ENCODE data around the gene ITGA5.

ITGA5 gene

DNA sequence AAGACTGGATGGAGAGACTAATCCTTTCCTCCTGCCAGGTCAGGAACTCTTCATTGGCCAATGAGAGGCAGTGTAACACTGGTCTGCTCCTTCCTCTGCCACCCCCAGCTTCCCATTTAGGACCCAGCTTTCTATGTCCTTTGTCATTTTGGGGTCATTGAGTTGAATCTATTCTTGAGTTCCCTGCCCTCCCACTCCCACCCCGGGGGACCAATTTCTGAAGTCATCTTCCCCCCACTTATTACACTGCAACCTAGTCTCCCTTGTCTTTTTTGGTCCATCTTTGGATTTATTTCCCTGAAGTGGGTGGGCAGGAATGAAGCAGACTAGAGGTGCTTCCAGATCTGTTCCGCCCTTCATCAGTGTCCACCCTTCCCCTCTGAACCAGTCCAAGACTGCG is 7.6 kb upstream of the ITGA5 start:
- TF ChIP-seq Cebpa-rat (IDR thresholded peaks at IDR 0.05) = no peak
- Histone ChIP-seq H3K9me3 (replicated peaks in 1 of 11) (peaks cover 0 to 7% (median 0%) of the 10 kb centered on the region in 11 experiments; a peak in 3 of 22 replicates), H3K4me3 (no peak overlapping the region), H3K27me3 (peaks cover 0 to 7% (median 0%) of the 10 kb centered on the region in 11 experiments; a peak in 1 of 22 replicates), H3K9ac (no peak overlapping the region), H3K4me1 (peaks cover 44 to 95% (median 74%) of the 10 kb centered on the region in 10 experiments), H3K4me2 (peak overlapping the region; percentile 69 to 95 (median 86); a peak in 19 of 22 replicates), H4K20me1 (no peaks in the 10 kb centered on the region), H3K36me3 (no peaks in the 10 kb centered on the region), H3K27ac (peak overlapping the region in 2 of 11 experiments; percentile 57 to 65; a peak in 2 of 22 replicates)

DNA sequence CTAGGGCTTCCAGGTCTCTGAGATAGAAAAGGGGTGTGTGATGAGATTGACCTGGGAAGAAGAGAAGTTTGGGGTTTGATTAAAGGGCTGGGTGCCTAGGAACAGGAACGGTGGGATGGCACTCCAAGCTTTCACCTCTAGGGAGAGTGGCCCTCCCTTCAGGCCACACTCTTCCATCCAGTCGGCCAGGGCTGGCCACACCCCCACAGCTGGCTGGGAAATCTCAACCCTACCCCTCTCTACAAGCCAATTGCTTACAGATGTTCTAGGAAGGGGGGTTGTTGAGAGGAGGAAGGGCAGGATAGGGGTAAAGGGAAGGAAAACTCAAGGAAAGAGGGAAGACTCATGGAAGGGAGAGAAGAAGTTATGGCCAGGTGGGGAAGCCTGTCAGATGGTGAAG is 6.6 kb upstream of the ITGA5 start:
- no peak overlapping the region for H3K27ac ChIP-seq
- H3K36me3 ChIP-seq = no peaks in the 10 kb centered on the region
- H3K4me2 ChIP-seq = peak overlapping the region in 7 of 11 experiments; percentile 5 to 86 (median 21); a peak in 9 of 22 replicates
- H3K4me1 ChIP-seq = peaks cover 54 to 95% (median 79%) of the 10 kb centered on the region in 10 experiments
- no peaks in the 10 kb centered on the region for H4K20me1 ChIP-seq
- H3K27me3 ChIP-seq = 0 out of 22 replicates have a peak, but pooled peaks cover 0 to 2% (median 0%) of the 10 kb centered on the region in 11 experiments
- H3K4me3 ChIP-seq = no peak overlapping the region
- no peak overlapping the region for H3K9ac ChIP-seq
- no peak for TF ChIP-seq Cebpa-rat (IDR thresholded peaks at IDR 0.05)
- peaks cover 0 to 7% (median 0%) of the 10 kb centered on the region in 11 experiments; a peak in 3 of 22 replicates for H3K9me3 ChIP-seq (replicated peaks in 1 of 11)

DNA sequence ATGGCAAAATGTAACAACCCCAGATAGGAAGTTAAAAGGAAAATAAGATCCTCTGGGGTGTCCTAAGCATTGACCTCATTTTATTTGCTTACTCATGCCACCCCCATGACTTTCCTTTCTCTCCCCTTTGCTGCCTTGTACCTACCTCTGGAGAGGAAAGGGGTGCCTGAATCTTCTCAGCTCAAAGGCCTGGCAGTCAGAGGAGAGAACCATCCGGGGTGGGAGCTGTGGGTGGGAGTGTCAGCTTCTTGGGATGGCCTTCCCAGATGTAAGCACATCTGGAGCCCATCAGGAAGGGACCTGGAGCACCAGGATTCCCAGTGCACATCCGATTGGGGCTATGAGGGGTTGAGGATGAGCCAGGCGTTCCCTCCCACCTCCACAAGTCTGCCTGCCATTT is 5.2 kb upstream of the ITGA5 start:
- peaks cover 0 to 7% (median 0%) of the 10 kb centered on the region in 11 experiments; a peak in 3 of 22 replicates for H3K9me3 ChIP-seq (replicated peaks in 1 of 11)
- H4K20me1 ChIP-seq = no peaks in the 10 kb centered on the region
- peak overlapping the region in 3 of 11 experiments; percentile 5 to 60 (median 6); a peak in 4 of 22 replicates for H3K27ac ChIP-seq
- no peak overlapping the region for H3K4me3 ChIP-seq
- no peak for TF ChIP-seq Cebpa-rat (IDR thresholded peaks at IDR 0.05)
- peaks cover 64 to 95% (median 87%) of the 10 kb centered on the region in 10 experiments for H3K4me1 ChIP-seq
- H3K4me2 ChIP-seq = peak overlapping the region in 6 of 11 experiments; percentile 71 to 100 (median 97); a peak in 12 of 22 replicates
- no peaks in the 10 kb centered on the region for H3K27me3 ChIP-seq
- no peaks in the 10 kb centered on the region for H3K36me3 ChIP-seq
- peak overlapping the region in 1 of 11 experiments; percentile 14; a peak in 1 of 22 replicates for H3K9ac ChIP-seq

GRCh38 chr12:54423816-54424150 is 4.7 kb upstream of the ITGA5 start:
- no peak overlapping the region for H3K4me3 ChIP-seq
- no peaks in the 10 kb centered on the region for H3K27me3 ChIP-seq
- H3K9me3 ChIP-seq (replicated peaks in 1 of 11) = peaks cover 0 to 7% (median 0%) of the 10 kb centered on the region in 11 experiments; a peak in 3 of 22 replicates
- H3K27ac ChIP-seq = peak overlapping the region in 6 of 11 experiments; percentile 1 to 60 (median 19); a peak in 5 of 22 replicates
- no peaks in the 10 kb centered on the region for H3K36me3 ChIP-seq
- peak overlapping the region in 2 of 11 experiments; percentile 14 to 41; a peak in 2 of 22 replicates for H3K9ac ChIP-seq
- peaks cover 60 to 90% (median 82%) of the 10 kb centered on the region in 10 experiments for H3K4me1 ChIP-seq
- no peaks in the 10 kb centered on the region for H4K20me1 ChIP-seq
- H3K4me2 ChIP-seq = peak overlapping the region in 8 of 11 experiments; percentile 43 to 100 (median 84); a peak in 14 of 22 replicates
- no peak for TF ChIP-seq Cebpa-rat (IDR thresholded peaks at IDR 0.05)

DNA sequence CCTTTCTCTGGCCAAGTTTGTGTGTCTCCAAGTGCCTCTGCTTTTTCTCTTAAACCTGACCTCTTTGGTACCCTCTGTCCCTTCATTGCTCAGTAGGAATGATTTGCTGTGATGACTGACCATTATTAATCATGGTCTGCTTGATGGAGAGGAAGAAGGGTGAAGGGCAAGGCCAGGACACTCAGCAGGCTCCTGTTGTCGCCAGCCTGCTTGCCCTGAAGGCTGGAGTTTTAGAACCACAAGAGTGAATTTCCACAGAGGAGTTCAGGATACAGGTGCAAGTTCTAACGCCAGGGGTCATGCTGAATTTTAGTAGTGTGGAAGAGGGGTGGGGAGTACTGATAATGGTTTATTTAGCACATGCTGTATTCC is 2.8 kb upstream of the ITGA5 start:
- Histone ChIP-seq H3K27me3 (no peaks in the 10 kb centered on the region), H3K4me1 (peaks cover 44 to 74% (median 66%) of the 10 kb centered on the region in 10 experiments), H3K4me2 (peak overlapping the region; percentile 92 to 100 (median 99)), H3K9me3 (replicated peaks in 1 of 11) (no peaks in the 10 kb centered on the region; a peak in 1 of 22 replicates), H3K9ac (no peak overlapping the region), H3K27ac (peak overlapping the region in 4 of 11 experiments; percentile 25 to 90 (median 70); a peak in 3 of 22 replicates), H3K36me3 (no peaks in the 10 kb centered on the region), H4K20me1 (peaks cover 0 to 3% (median 3%) of the 10 kb centered on the region in 11 experiments; a peak in 13 of 22 replicates), H3K4me3 (no peak overlapping the region)
- TF ChIP-seq Cebpa-rat (IDR thresholded peaks at IDR 0.05) = no peak

DNA sequence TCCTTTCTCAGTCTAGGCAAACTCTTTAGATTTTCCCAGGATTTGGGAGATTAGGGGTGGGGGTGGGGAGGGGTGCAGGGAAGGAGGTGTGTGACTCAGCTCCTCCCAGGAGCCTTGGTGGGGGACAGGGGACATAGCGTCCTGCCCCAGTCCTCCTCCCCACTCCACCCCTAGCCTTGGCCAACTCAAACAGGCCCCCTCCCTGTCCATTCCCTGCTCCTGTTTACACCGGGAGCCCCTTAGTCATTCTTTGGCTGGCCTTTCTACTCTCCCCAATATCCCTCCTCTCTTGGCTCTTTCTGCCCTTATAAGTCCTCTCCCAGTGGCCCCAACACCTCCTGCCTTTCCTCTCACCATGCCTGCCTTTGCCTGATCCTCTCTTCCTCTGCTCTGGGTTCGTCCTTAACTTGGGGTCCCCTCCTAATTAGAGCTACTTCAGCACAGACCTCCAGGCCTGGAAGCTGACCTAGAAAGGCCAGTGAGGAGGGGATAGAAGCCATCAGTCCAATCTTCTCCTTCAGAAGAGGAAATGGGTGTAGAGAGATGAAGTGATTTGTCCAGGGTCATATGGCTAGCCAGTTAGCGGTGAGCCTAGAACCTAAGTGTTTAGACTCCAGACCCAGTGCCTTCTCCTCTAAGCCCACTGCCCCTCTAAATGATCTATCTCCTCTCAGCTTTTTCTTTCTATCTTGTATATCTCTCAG is 2.3 kb upstream of the ITGA5 start:
- H3K4me2 ChIP-seq = peak overlapping the region; percentile 92 to 100 (median 99)
- peaks cover 0 to 9% (median 8%) of the 10 kb centered on the region in 11 experiments; a peak in 15 of 22 replicates for H4K20me1 ChIP-seq
- TF ChIP-seq Cebpa-rat (IDR thresholded peaks at IDR 0.05) = no peak
- H3K27me3 ChIP-seq = no peaks in the 10 kb centered on the region
- no peaks in the 10 kb centered on the region for H3K9me3 ChIP-seq (replicated peaks in 1 of 11)
- no peaks in the 10 kb centered on the region for H3K36me3 ChIP-seq
- peak overlapping the region; percentile 1 to 93 (median 84); a peak in 14 of 22 replicates for H3K27ac ChIP-seq
- H3K9ac ChIP-seq = peak overlapping the region in 3 of 11 experiments; percentile 92 to 96 (median 94); a peak in 5 of 22 replicates
- peaks cover 48 to 74% (median 66%) of the 10 kb centered on the region in 10 experiments for H3K4me1 ChIP-seq
- no peak overlapping the region for H3K4me3 ChIP-seq

- H3K27me3 ChIP-seq = no peaks in the 10 kb centered on the region
- peak overlapping the region in 8 of 11 experiments; percentile 32 to 93 (median 86); a peak in 15 of 22 replicates for H3K27ac ChIP-seq
- H3K4me2 ChIP-seq = peak overlapping the region; percentile 92 to 100 (median 99)
- no peaks in the 10 kb centered on the region for H3K9me3 ChIP-seq (replicated peaks in 1 of 11)
- TF ChIP-seq Cebpa-rat (IDR thresholded peaks at IDR 0.05) = no peak
- H3K4me1 ChIP-seq = peaks cover 54 to 74% (median 71%) of the 10 kb centered on the region in 10 experiments
- peak overlapping the region in 5 of 10 experiments; percentile 13 to 99 (median 97); a peak in 7 of 20 replicates for H3K4me3 ChIP-seq
- H3K9ac ChIP-seq = peak overlapping the region in 8 of 11 experiments; percentile 92 to 96 (median 93); a peak in 14 of 22 replicates
- peaks cover 0 to 14% (median 14%) of the 10 kb centered on the region in 11 experiments; a peak in 15 of 22 replicates for H4K20me1 ChIP-seq
- H3K36me3 ChIP-seq = peaks cover 0 to 5% (median 0%) of the 10 kb centered on the region in 11 experiments; a peak in 2 of 22 replicates
Observed at GRCh38 chr12:54420766-54421144, 1.7 kb upstream of the ITGA5 start.

DNA sequence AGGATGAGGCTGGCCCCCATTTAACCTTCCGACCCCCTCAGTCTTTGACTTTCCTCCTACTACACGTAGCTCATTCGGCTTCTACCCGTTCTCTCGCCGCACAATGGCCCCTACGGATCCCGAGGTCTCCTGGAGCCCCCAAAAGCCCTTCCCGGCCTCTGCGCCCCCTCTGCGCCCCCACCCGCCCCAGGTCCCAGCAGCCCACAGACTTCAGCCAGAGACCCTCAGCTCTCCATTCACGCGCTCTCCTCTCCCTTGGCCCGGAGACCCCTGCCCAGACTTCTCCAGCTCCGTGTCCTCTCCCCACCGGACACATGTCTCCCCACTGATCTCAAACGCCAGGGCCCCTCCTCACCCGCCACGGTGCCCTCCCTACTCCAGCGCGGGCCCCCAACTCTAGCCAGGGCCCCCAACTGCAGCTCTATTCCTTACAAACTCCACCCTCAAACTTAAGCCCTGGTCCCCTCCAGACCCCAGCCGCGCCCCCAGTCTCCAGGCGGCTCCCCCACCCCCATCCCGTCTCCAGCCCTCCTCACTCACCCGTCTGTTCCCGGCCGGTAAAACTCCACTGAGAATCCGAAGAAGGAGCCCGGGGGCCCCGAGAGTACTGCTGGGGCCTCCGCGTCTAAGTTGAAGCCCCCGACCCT is 502 bp downstream of the ITGA5 start:
- H3K4me2 ChIP-seq = peak overlapping the region; percentile 92 to 100 (median 99)
- H3K9ac ChIP-seq = peak overlapping the region; percentile 92 to 96 (median 94)
- no peaks in the 10 kb centered on the region for H3K9me3 ChIP-seq (replicated peaks in 1 of 11)
- H3K4me3 ChIP-seq = peak overlapping the region; percentile 95 to 100 (median 98)
- no peaks in the 10 kb centered on the region for H3K27me3 ChIP-seq
- H3K27ac ChIP-seq = peak overlapping the region; percentile 84 to 93 (median 89)
- H3K36me3 ChIP-seq = peaks cover 0 to 20% (median 4%) of the 10 kb centered on the region in 11 experiments; a peak in 6 of 22 replicates
- H4K20me1 ChIP-seq = peaks cover 7 to 36% (median 36%) of the 10 kb centered on the region in 11 experiments; a peak in 17 of 22 replicates
- TF ChIP-seq Cebpa-rat (IDR thresholded peaks at IDR 0.05) = no peak
- H3K4me1 ChIP-seq = peaks cover 76 to 80% (median 78%) of the 10 kb centered on the region in 10 experiments
